Activated CD8-positive, alpha-beta memory T cell treated with anti-CD3 and anti-CD28 coated beads for 48 hours (primary cell): ENCODE data around the gene NAT10.
"Not testable (repeated sequence)": the region's sequence is repeated elsewhere in the genome, so short reads cannot be mapped to it uniquely, and the experiment has no call there.

Experiments used
- DNase-seq, 3 experiments: peaks; one replicate each; pipeline ENCODE4 v3.0.0-alpha.2; 2020; ENCODE audit warnings: low read depth in 2 of 3, low spot score in 2 of 3

Gene NAT10

GRCh38 chr11:34166806-34167740 lies 61.6 kb downstream of the NAT10 start:
- DNase-seq: no peak

GRCh38 chr11:34167961-34168360 lies 62.5 kb downstream of the NAT10 start:
- no peak for DNase-seq

DNA sequence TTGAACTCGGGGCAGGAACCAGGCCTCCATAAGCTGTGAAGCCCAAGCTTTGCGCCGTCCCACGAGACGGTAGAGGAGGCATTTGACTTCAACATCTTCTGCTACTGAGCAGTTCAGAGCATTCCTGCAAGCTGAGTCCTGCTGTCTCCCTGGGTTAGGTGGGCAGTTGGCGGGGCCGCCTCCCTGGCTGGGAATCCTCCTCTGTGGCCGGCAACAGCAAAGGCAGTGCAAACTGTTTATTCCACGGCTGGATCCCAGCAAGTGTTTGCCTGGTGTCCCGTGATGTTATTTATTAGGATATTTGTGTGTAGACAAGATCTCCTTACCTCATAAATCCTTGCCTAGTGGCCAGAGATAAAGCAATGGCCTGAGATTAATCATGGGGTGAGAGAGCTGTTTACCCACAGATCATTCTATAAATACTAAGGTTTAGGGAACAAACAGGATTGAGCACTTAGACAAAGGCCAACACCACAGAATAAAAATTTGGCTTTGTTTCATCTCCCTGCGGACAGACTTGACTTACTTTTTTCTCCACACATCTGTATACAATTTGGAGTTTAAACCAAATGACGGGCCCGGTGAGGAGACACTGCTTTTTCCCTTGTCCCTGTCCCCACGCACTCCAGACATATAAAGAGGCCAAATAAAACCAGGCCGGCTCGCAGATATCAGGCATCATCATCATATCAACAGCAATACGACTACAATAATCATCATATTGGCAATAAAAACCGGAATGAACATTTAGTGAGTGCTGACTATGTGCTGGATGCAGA lies 63.4 kb downstream of the NAT10 start:
- no peak for DNase-seq

GRCh38 chr11:34169686-34170085 lies 64.3 kb downstream of the NAT10 start:
- no peak for DNase-seq

- no peak for DNase-seq
Observed at GRCh38 chr11:34173050-34173449, 67.6 kb downstream of the NAT10 start.

GRCh38 chr11:34174412-34175041 lies 69.1 kb downstream of the NAT10 start:
- DNase-seq: peak; percentile 49 to 59 (median 58)

DNA sequence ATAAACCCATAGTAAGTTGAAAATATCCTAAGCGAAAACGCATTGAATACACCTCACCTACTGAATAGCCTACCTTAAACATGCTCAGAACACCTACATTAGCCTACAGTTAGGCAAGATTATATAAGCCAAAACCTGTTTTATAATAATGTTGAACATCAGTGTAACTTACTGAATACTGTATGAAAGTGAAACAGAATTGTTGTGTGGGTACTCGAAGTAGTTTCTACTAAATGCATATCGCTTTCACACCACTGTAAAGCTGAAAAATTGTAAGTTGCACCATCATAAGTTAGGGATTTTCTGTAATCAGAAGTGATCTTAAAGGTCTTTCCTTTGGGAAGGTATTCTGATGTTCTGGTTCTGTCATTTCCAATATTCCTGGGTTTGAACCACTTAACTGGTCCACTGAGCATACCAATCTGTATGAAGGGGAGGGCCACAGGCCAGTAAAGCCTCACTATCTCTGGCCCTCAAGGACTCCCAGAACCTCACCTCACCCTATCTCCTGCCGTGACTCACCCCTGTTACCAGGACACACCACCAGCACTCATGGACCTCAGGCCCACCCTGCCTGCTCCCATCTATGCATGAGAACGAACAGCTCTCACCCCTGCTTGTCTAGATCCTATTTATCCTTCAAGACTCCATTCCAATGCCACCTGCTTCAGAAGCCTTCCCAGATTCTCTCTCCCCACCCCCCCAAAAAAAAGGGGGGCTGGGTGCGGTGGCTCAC lies 70.0 kb downstream of the NAT10 start:
- no peak for DNase-seq

DNA sequence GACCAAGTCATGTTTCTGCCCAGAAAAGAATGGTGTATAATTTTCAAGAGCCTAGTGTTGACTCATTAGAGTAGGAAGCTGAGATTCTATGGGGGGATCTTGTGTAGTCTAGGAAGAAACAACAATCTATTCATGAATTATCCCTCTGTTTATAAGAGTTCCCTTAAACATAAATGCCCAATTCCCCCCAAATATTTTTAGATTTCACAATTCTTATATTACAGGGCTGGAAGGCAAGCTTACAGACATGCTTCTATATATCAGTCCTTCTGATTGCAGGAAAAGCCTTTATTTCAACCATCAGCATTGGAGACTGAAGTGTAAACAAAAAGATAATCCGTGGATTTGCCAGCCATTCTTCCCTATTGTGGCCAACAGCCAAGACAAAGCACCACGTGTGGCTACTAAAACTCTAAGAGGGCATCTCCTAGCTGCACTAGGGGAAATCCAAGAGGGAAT lies 71.4 kb downstream of the NAT10 start:
- no peak for DNase-seq

GRCh38 chr11:34178209-34178821 lies 72.9 kb downstream of the NAT10 start:
- no peak for DNase-seq

DNA sequence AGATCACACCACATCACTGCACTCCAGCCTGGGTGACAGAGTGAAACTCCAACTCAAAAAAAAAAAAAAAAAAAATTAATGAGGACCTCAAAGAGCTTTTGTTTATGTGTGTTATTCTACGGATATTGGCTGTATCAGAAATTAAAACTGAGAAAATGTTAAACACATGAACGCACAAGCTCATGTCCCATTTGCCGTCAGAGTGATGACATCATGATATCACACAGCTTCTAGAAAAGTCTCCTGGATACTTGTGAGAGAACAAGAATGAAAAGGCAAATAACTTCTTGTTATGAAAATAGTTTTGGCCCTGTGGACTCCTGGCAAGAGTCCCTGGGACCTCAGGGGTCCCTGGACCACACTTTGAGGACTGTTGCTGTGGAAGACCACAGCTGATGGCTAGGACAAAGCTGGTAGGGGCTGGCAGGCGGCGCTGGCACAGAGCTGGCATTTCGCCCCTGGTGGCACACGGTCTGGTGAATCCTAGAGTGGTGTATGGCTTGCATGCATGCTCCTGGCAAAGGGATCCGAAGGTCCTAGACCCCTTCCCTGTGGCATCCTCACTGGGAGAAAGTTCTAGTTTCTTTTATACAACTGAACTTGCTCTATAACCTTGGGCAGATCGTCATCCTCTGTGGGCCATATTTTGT lies 73.7 kb downstream of the NAT10 start:
- DNase-seq: no peak

DNA sequence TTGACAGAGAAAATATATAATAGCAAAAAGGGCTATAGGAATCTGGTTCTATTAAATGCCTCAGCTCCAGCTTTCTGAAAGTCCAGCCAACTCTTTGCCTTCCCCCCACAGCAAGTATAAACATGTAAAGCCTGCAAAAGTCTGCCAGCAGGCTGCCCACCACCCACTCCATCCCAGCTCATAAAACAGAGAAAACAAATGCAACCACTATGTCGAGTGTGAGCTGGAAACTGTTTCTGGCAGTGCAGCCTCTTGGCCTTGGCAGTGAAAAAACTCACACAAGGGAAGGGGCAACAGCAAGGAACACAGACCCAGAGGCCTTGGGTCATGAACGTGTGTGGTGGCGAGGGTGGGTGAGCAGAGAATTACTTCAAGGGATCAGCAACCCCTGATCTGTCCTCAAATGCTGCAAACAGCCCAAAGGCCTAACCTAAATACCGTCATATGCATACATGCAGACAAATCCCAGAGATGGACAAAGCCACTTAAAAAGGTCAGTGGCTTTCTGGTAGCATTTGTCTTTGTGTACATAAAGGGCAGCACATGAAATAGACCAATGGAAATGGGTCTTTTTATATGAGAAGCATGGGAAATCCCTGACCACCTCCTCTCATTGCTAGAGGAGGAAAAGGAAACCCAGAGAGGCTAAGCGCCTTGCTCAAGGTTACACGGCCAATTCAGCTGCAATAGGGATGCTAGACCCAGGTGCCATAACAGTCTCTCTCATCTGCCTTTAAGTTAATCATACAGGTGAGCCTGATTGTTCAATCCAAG lies 74.8 kb downstream of the NAT10 start:
- DNase-seq: no peak

- DNase-seq: not testable (repeated sequence)
Observed at GRCh38 chr11:34180814-34181165, 75.4 kb downstream of the NAT10 start.

DNA sequence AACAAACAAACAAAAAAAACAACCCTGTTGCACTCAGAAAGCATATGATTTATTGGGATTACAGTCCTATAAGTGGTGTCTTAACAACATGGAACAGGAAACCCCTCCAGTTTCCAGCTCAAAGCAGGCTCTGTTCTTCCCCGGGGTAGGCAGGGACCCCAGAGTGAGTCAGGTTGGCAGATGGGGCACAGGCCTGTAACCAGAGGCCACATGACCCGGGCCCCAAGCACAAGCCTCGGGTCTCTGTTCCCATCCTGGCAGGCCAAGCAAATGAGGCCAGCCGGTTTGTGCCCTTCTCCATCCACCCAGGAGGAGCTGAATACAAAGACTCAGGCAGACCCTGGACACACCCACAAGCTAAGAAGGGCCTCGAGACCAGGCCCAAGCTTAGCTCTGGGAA lies 75.8 kb downstream of the NAT10 start:
- no peak for DNase-seq

- no peak for DNase-seq
Observed at GRCh38 chr11:34181856-34182405, 76.5 kb downstream of the NAT10 start.

DNA sequence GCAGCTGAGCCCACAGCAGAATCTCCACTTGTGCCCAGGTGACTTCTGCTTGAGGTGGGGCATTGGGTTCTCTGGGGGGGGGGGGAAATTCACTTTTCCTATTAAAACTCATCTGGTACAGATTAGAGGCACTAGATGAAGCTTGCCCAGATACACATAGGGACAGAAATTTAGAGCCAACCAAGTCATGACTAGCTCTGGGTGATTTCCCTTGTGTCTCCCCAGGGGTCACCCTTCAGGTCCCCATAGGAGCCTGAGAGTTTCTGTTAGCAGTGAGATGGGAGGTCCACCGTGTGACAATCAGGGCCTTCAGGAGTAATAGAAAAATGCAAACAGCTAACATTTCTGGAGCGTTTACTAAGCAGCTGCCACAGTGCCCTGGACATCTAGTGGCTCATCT lies 77.0 kb downstream of the NAT10 start:
- no peak for DNase-seq

DNA sequence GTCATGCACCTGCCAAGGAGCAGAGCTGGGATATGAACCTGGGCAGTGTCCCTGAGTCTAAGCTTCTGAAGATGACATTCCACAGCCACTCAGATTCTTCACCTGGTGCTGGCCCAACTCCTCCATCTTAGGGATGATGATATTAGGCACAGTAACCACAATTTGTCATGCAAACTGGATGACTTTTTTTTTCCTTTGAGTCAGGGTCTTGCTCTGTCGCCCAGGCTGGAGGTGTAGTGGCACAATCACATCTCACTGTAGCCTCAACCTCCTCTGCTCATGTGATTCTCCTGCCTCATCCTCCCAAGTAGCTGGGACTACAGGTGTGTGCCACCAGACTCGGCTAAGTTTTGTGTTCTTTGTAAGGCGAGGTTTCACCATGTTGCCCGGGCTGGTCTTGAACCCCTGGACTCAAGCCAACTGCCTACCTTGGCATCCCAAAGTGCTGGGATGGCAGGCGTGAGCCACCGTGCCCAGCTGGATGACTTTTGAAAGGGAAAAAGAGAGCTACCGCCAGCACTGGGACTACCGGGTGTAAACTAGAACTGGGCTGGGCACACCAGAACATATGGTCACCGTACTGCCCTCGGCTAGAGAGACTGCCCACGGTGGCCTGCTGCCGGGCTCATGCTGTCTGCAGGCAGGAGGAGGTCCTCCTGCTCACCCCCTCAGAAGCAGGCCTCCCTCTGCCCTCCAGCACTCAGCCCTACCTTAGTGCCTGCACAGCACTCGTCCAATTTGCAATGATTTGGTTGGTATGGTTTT lies 77.7 kb downstream of the NAT10 start:
- DNase-seq: no peak

DNA sequence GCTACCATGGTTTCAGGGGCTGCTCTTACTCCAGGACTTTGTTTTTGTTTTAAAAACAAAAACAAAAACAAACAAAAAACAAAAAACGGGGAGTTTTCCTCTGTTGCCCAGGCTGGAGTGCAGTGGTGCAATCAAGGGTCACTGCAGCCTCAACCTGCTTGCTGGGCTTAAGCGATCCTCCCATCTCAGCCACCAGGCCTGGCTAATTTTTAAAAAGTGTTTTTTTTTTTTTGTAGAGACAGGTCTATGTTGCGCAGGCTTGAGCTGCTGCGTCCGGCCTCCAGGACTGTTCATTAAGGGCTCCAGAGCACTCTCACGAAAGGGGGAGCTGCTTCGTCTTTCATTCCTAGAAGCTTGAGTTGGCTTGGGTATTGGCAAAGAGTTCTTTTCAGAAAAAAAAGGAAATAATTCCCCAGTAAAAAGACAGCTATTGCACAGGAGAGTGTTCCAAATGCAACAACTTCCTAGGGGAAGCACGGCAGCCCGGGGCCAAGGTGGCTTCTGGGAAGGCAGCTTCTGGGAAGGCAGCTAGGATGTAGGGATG lies 78.5 kb downstream of the NAT10 start:
- DNase-seq: no peak

DNA sequence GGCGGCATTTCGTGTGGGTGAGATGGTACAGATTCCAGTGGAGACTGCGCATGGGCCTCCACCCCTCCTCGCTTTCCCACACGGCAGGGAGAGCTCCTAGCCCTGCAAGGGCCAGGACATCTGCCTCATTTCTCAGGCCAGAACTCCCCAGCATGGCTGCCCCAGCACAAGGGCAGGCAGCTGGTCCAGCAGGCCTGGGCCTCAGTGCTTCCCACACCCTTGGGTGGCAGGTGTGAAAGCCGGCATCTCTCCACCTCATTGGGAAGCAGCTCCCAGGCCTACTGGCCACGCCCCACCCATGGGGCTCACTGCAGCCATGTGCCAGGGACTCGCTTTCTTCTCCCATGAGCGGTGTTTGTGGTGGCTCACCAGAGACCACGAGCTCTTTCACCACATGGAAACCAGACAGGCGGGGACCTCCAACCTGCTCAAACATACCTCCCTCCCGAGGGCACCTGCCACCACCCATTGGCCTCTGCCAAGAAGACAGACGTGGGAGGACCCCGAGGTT lies 79.1 kb downstream of the NAT10 start:
- no peak for DNase-seq
